NCI-H2227 (cell line): ENCODE results near the gene SIPA1L2.
A peak's percentile ranks its signal among the peaks of the same experiment; 100 is the strongest.

Source experiments
- DNase-seq: peaks from one replicate; lab custom pipeline; 2025; ENCODE audit not compliant: unreplicated experiment; lab: John Stamatoyannopoulos, UW

Gene SIPA1L2

GRCh38 chr1:232630047-232630893, at the start of gene SIPA1L2:
SIPA1L2 (minus strand) TSS chr1:232630133; CDS start chr1:232515339, 114,794 bp downstream.
- peak; percentile 97 for DNase-seq

- no peak for DNase-seq
These were observed 48.4 kb upstream of the SIPA1L2 start for GRCh38 chr1:232678185-232678886.

- DNase-seq = no peak
These were observed 46.4 kb upstream of the SIPA1L2 start for GRCh38 chr1:232676307-232676706.

- DNase-seq = no peak
These were observed 46.0 kb upstream of the SIPA1L2 start for GRCh38 chr1:232675898-232676297.

GRCh38 chr1:232675260-232675659, 45.3 kb upstream of the SIPA1L2 start:
- no peak for DNase-seq

- no peak for DNase-seq
These were observed 43.3 kb upstream of the SIPA1L2 start for GRCh38 chr1:232673256-232673655.

GRCh38 chr1:232669981-232670747, 40.2 kb upstream of the SIPA1L2 start:
- peak; percentile 30 for DNase-seq

- no peak for DNase-seq
These were observed 37.8 kb upstream of the SIPA1L2 start for GRCh38 chr1:232667778-232668165.

- no peak for DNase-seq
These were observed 37.3 kb upstream of the SIPA1L2 start for GRCh38 chr1:232667094-232667777.

GRCh38 chr1:232664844-232665777, 35.2 kb upstream of the SIPA1L2 start:
- no peak for DNase-seq

GRCh38 chr1:232662910-232663309, 33.0 kb upstream of the SIPA1L2 start:
- no peak for DNase-seq

- no peak for DNase-seq
These were observed 28.5 kb upstream of the SIPA1L2 start for GRCh38 chr1:232658386-232658785.

GRCh38 chr1:232657426-232658005, 27.6 kb upstream of the SIPA1L2 start:
- no peak for DNase-seq

- DNase-seq = no peak
These were observed 25.8 kb upstream of the SIPA1L2 start for GRCh38 chr1:232655746-232656085.

- peak; percentile 42 for DNase-seq
These were observed 25.3 kb upstream of the SIPA1L2 start for GRCh38 chr1:232655028-232655745.

GRCh38 chr1:232653789-232654188, 23.9 kb upstream of the SIPA1L2 start:
- no peak for DNase-seq

GRCh38 chr1:232650845-232651244, 20.9 kb upstream of the SIPA1L2 start:
- DNase-seq = no peak

- DNase-seq = no peak
These were observed 20.5 kb upstream of the SIPA1L2 start for GRCh38 chr1:232650418-232650817.

- DNase-seq = no peak
These were observed 18.4 kb upstream of the SIPA1L2 start for GRCh38 chr1:232648316-232648715.
